ENCODE results near the gene GPX3. TPM values are rescaled to one million over a fixed set of nuclear protein-coding genes. Genes with fewer than 3 reads are reported as not detected.

The GPX3 gene
- total and polyA plus RNA-seq, 7 donors = 447 to 852 (median 561) TPM

DNA sequence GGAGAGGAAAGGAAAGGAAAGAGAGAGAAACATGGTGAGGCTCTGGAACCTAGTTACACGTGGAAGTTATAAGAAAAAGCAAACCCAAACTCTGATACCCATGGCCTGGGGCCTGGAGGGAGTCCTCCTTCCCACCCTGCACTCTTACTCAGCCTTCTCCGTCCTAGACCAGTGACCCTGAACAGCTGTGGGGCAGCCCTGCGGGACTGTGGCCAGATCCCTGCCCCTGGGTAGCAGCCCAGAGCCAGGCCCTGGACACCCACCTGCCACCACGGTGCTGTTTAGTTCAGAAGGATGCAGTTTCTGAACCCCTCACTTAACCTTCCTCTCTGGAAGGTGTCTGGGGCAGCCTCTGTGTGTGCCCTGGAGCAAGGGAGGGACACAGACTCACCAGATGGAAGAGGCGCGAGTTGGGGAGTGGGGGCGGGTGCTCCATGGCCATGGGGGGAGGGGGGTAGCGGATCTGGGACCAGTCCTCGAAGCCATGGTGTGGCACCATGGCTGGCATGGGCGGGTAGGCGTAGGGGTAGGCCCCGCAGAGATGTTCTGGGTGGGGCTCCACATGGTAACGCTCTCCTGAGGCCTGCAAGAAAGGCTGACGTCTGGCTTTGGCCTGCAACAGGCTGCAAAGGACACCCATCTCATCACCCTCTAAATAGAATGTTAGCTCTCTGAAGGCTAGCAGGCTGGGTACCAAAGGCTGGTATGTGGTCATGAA, 13.0 kb downstream of the GPX3 start:
- DNase-seq (no peak), ATAC-seq (no peak)
- intact Hi-C loops (cut with DNase I) = no loop called here
- no peaks in the 10 kb centered on the region for H3K27me3 ChIP-seq (ENCODE audit: insufficient read depth in 3 of 3, low read length in 2 of 3)
- no peak overlapping the region for H3K4me3 ChIP-seq
- H3K9me3 ChIP-seq = no peaks in the 10 kb centered on the region
- no peak for TF ChIP-seq CTCF (IDR thresholded peaks at IDR 0.05)
- H3K36me3 ChIP-seq (ENCODE audit: insufficient read depth in 1 of 2, low read depth in 1 of 2) = peaks cover 0 to 76% of the 10 kb centered on the region in 2 donors
- peak overlapping the region; percentile 50 for H3K27ac ChIP-seq
- H3K4me1 ChIP-seq = peaks cover 47% of the 10 kb centered on the region
- 71 to 81% (median 71%) methylated on average over 13 to 14 of the region's 14 CpGs for WGBS, 3 donors

DNA sequence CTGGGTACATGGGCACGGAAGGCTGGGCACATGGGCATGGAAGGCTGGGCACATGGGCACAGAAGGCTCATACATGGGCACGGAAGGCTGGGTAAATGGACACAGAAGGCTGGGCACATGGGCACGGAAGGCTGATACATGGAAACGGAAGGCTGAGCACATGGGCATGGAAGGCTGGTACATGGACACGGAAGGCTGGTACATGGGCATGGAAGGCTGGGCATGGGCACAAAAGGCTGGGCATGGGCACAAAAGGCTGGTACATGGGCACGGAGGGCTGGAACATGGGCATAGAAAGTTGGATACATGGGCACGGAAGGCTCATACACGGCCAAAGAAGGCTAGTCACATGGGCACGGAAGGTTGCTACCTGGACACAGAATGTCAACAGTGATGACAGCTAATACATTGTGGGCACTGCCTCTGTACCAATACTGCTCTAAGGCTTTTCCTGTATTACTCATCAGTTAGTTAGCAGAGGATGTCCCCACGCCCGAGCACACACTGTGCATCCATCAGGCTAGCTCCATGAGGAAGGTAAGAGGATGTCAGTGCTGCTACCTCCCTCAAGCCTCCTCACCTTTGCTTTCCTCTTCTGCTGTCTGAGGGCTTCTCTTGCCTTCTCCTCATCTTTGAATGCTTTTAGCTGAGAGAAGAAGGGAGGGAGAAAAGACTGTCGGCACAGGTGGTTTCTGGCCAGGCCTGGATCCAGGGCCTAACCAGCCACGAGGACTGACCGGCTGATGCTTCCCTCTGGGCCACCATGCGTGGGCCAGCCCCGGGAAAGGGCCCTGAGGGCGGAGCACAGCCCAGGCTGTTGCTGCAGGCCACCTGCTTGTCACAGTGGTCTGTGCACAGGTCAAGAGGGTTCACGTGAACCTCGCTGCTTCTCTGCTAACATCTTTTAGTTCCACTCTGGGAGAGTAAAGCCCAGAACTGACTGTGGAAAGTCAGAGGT, 14.3 kb downstream of the GPX3 start:
- DNase-seq (no peak), ATAC-seq (peak in 2 of 4 donors; percentile 21 to 61)
- Histone ChIP-seq H3K36me3 (ENCODE audit: insufficient read depth in 1 of 2, low read depth in 1 of 2) (peaks cover 0 to 72% of the 10 kb centered on the region in 2 donors), H3K9me3 (no peaks in the 10 kb centered on the region), H3K27me3 (ENCODE audit: insufficient read depth in 3 of 3, low read length in 2 of 3) (no peaks in the 10 kb centered on the region), H3K27ac (peak overlapping the region; percentile 58), H3K4me3 (no peak overlapping the region), H3K4me1 (peaks cover 53% of the 10 kb centered on the region)
- 83 to 88% (median 85%) methylated on average over 19 of the region's 19 CpGs for WGBS, 3 donors
- TF ChIP-seq CTCF (IDR thresholded peaks at IDR 0.05) = no peak
- intact Hi-C loops (cut with DNase I) = no loop called here

DNA sequence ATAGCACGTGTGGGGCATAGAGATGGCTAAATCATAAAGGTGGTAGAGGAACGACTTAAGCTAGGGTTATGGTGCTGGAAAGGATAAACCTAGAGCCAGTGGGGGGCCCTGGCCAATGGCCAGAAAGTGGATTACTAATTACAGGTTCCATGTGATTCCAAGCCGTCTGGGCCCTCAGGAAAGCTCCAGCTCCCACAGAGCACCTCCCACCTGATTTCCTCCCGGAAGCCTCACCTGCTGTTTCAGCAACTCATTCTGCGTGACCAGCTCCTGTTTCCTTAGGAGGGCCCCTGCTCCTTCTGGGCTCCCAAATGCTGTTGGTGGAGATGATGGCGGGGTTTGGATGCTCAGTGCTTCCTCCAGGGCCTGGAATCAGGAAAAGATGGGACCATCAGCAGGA, 16.2 kb downstream of the GPX3 start:
- H3K9me3 ChIP-seq = no peaks in the 10 kb centered on the region
- DNase-seq (no peak), ATAC-seq (no peak)
- H3K27me3 ChIP-seq (ENCODE audit: insufficient read depth in 3 of 3, low read length in 2 of 3) = no peaks in the 10 kb centered on the region
- intact Hi-C loops (cut with DNase I) = no loop called here
- 82 to 89% (median 85%) methylated on average over 6 of the region's 6 CpGs for WGBS, 3 donors
- H3K4me1 ChIP-seq = peaks cover 51% of the 10 kb centered on the region
- H3K4me3 ChIP-seq = no peak overlapping the region
- peak overlapping the region; percentile 84 for H3K27ac ChIP-seq
- TF ChIP-seq CTCF (IDR thresholded peaks at IDR 0.05) = no peak
- peaks cover 0 to 80% of the 10 kb centered on the region in 2 donors for H3K36me3 ChIP-seq (ENCODE audit: insufficient read depth in 1 of 2, low read depth in 1 of 2)

DNA sequence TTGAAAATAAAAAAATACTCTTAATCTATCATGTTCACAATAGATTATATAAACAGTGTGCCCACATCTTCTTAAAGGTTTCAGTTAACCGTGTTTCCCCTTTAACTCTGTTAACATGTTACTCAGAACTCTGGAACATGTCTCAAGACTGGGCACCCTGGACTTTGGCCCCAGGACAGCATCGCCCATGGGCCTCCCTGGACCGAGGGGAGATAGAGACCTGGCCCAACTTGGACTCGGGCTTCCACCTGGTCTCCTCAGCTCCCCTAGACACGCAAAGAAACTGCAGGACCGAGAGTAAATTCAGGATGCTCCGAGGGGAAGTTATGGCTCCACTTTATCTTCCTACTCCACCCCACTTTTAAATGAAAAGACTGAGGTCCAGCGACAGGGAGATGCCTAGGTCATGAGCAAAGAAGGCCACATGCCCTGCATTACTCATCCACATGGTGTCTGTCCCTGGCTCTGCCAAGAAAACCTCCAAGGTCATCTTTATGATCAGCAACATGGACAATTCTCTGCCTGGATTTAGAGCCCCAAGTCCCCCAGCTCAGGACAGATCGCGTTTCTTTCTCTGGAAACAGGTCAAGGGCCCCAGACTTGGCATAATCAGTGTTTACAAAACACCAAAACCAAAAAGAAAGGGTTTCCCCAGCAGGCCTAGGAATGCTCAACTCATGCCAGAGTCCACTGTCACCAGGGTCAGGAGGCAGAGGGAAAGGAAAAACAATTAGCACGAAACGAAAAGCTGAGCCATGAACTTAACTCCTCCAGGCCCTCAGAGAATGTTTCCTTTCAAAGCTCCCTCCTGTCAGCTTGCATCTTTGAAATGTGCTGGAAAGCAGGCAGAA, 17.4 kb downstream of the GPX3 start:
- intact Hi-C loops (cut with DNase I) = no loop called here
- DNase-seq = peak; percentile 50 to 71

More for the DNA sequence above, 17.4 kb downstream of the GPX3 start:
- Histone ChIP-seq H3K27ac (peak overlapping the region; percentile 84), H3K36me3 (ENCODE audit: insufficient read depth in 1 of 2, low read depth in 1 of 2) (peaks cover 0 to 80% of the 10 kb centered on the region in 2 donors), H3K4me3 (no peak overlapping the region), H3K27me3 (ENCODE audit: insufficient read depth in 3 of 3, low read length in 2 of 3) (no peaks in the 10 kb centered on the region), H3K9me3 (no peaks in the 10 kb centered on the region), H3K4me1 (peaks cover 57% of the 10 kb centered on the region)
- WGBS, 3 donors = 34 to 45% (median 38%) methylated on average over 12 of the region's 12 CpGs
- ATAC-seq = peak; percentile 41 to 68 (median 60)
- TF ChIP-seq CTCF (IDR thresholded peaks at IDR 0.05) = no peak
